Fibroblast of the aortic adventitia (primary cell): ENCODE data around the gene GPR62. TPM values are rescaled to one million over a fixed set of nuclear protein-coding genes. Genes with fewer than 3 reads are reported as not detected.
A peak's percentile ranks its signal among the peaks of the same experiment; 100 is the strongest.

Source experiments
- DNase-seq: peaks from one replicate; pipeline ENCODE4 v3.0.0-alpha.2; 2010; ENCODE audit warnings: low read depth
- H3K4me3 ChIP-seq: 2 replicates; pipeline ENCODE4 v1.5.1; 2011; ENCODE audit warnings: low read depth, mild to moderate bottlenecking, control low read depth, low read length, moderate library complexity
- small RNA-seq: library from RNA; depleted of rRNA; stranded (forward); fragments of <200 nt; gene quantifications from one replicate; pipeline ENCODE3, GENCODE V24; 2012
- total RNA-seq: library from RNA; depleted of rRNA; stranded (reverse); fragments of >200 nt; gene quantifications from 2 replicates; pipeline ENCODE4 v1.2.3, GENCODE V29; 2012; ENCODE audit warnings: low replicate concordance
- TF ChIP-seq, protein P1 (sequence below): IDR thresholded peaks from 2 replicates; pipeline ENCODE4 v1.5.1; 2011; ENCODE audit warnings: mild to moderate bottlenecking, low read length, control low read depth, inconsistent platforms; ENCODE audit not compliant: insufficient read depth

The GPR62 gene
- total RNA-seq, 1 donor = 0.09 TPM

DNA sequence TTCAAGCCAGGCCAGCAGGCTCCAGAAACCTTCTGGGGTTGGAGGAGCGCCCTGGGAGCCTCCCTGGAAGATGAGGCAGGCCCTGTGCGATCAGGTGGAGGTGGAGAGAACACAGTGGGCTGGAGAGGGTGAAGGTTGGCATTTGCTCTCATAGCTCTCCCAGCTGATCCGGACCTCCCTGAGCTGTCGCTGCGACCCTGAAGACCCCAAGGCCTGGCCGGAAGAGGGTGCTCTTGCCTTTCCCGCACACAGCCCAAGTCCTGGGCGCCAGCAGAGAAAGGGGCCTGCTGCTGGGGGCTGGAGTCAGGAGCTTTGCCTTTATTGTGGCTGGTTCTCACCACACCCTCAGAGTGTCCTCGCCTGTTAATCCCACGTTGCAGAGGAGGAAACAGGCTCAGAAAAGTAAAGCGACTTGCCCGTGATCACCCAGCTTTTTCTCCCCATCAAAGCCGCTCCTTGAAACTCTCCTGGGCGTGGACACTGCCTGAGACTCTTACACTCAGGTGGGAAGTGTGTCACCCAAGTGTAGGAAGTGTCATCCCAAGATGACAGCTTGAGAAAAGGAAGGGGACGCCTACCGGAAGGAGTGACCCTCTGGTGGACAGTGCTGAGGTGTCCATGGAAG is 49.1 kb downstream of the GPR62 start:
- no peak overlapping the region for H3K4me3 ChIP-seq
- DNase-seq = peak; percentile 57
- TF ChIP-seq, protein P1, sequence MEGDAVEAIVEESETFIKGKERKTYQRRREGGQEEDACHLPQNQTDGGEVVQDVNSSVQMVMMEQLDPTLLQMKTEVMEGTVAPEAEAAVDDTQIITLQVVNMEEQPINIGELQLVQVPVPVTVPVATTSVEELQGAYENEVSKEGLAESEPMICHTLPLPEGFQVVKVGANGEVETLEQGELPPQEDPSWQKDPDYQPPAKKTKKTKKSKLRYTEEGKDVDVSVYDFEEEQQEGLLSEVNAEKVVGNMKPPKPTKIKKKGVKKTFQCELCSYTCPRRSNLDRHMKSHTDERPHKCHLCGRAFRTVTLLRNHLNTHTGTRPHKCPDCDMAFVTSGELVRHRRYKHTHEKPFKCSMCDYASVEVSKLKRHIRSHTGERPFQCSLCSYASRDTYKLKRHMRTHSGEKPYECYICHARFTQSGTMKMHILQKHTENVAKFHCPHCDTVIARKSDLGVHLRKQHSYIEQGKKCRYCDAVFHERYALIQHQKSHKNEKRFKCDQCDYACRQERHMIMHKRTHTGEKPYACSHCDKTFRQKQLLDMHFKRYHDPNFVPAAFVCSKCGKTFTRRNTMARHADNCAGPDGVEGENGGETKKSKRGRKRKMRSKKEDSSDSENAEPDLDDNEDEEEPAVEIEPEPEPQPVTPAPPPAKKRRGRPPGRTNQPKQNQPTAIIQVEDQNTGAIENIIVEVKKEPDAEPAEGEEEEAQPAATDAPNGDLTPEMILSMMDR = peak; percentile 65

GRCh38 chr3:52004906-52005395 is 49.8 kb downstream of the GPR62 start:
- DNase-seq = no peak

GRCh38 chr3:52005571-52005986 is 50.4 kb downstream of the GPR62 start:
- TF ChIP-seq, protein P1 = no peak
- no peak overlapping the region for H3K4me3 ChIP-seq
- peak; percentile 51 for DNase-seq

More at GRCh38 chr3:52004906-52005395, 49.8 kb downstream of the GPR62 start:
- TF ChIP-seq, protein P1 = no peak
- H3K4me3 ChIP-seq = no peak overlapping the region

- H3K4me3 ChIP-seq = no peak overlapping the region
- TF ChIP-seq, protein P1 = no peak
These were observed 51.0 kb downstream of the GPR62 start for GRCh38 chr3:52006017-52006819.

DNA sequence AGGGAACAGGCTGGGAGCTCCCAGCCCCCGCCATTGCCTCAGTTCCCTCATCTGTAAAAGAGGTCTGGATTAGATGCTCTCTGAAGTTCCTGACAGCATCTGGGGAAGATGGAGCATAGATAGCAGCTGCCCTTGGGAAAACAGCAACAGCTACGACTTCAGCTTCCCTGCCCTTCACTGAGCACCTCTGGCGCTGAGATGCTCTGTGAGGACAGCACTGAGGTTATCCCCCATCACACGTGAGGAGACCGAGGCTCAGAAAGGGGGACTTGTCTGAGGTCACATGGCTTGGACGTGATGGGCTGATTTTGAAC is 51.6 kb downstream of the GPR62 start:
- TF ChIP-seq, protein P1 = no peak
- DNase-seq = no peak

More at GRCh38 chr3:52006017-52006819, 51.0 kb downstream of the GPR62 start:
- DNase-seq = no peak

More for the DNA sequence above, 51.6 kb downstream of the GPR62 start:
- no peak overlapping the region for H3K4me3 ChIP-seq

Small RNAs within 50 kb of the gene (small RNA-seq; reads per million reads assigned to genes)
- gene AC115284.1 = not detected

Other genes starting within 250 kb of the GPR62 start
- gene GRM2, start 248.3 kb upstream of the GPR62 start, total RNA-seq = under 0.01 and 0.25 TPM in 2 replicates
- not detected in 2 replicates for gene IQCF6, start 176.1 kb upstream of the GPR62 start, total RNA-seq
- not detected in 2 replicates for gene IQCF2, start 93.8 kb upstream of the GPR62 start, total RNA-seq
- not detected in 2 replicates for gene IQCF5, start 79.8 kb upstream of the GPR62 start, total RNA-seq
- not detected in 2 replicates for gene IQCF1, start 52.0 kb upstream of the GPR62 start, total RNA-seq
- 16.3 and 16.9 TPM in 2 replicates for gene RRP9, start 13.5 kb upstream of the GPR62 start, total RNA-seq
- 14.6 and 27.1 TPM in 2 replicates for gene PARP3, start 13.0 kb upstream of the GPR62 start, total RNA-seq
- 19.0 and 33.3 TPM in 2 replicates for gene PCBP4, start 12.1 kb downstream of the GPR62 start, total RNA-seq
- 11.0 and 36.3 TPM in 2 replicates for gene ABHD14B, start 18.7 kb downstream of the GPR62 start, total RNA-seq
- gene ABHD14A, start 19.7 kb downstream of the GPR62 start, total RNA-seq = 7.4 and 13.8 TPM in 2 replicates
- 26.7 and 28.7 TPM in 2 replicates for gene ACY1, start 28.2 kb downstream of the GPR62 start, total RNA-seq
- 155 and 1,532 TPM in 2 replicates for gene RPL29, start 40.5 kb downstream of the GPR62 start, total RNA-seq
- 2.9 and 12.8 TPM in 2 replicates for gene DUSP7, start 101.2 kb downstream of the GPR62 start, total RNA-seq
- gene POC1A, start 199.0 kb downstream of the GPR62 start, total RNA-seq = 1.3 and 10.0 TPM in 2 replicates
- 18.8 and 40.8 TPM in 2 replicates for gene ALAS1, start 242.8 kb downstream of the GPR62 start, total RNA-seq